D721Med (cell line): ENCODE measurements around the gene ANTXR2.

Experiments
- DNase-seq: peaks from one replicate; pipeline ENCODE4 v3.0.0; 2011; ENCODE audit warnings: low spot score; ENCODE audit not compliant: insufficient read length
- FAIRE-seq: peaks from 2 replicates; lab custom pipeline; 2011; peaks lifted over from hg19 to GRCh38; lab: Jason Lieb, UNC
- CTCF ChIP-seq: IDR thresholded peaks from 2 replicates; pipeline ENCODE4 v1.5.1; 2012; ENCODE audit warnings: mild to moderate bottlenecking, control low read depth; ENCODE audit not compliant: insufficient read depth; ENCODE audit errors: missing control alignments

The ANTXR2 gene

GRCh38 chr4:80042821-80043220 is 30.2 kb downstream of the ANTXR2 start:
- no peak for TF ChIP-seq CTCF
- DNase-seq (no peak), FAIRE-seq (no peak)

- FAIRE-seq (no peak), DNase-seq (no peak)
- TF ChIP-seq CTCF: no peak
Measured at GRCh38 chr4:80037864-80038263, 35.2 kb downstream of the ANTXR2 start.

GRCh38 chr4:80036949-80037685 is 35.9 kb downstream of the ANTXR2 start:
- FAIRE-seq (no peak), DNase-seq (no peak)
- no peak for TF ChIP-seq CTCF

GRCh38 chr4:80036306-80036705 is 36.7 kb downstream of the ANTXR2 start:
- no peak for TF ChIP-seq CTCF
- FAIRE-seq: no peak
- DNase-seq: no peak

GRCh38 chr4:80035336-80035735 is 37.7 kb downstream of the ANTXR2 start:
- TF ChIP-seq CTCF: no peak
- DNase-seq (no peak), FAIRE-seq (no peak)

GRCh38 chr4:80033581-80033980 is 39.4 kb downstream of the ANTXR2 start:
- FAIRE-seq (no peak), DNase-seq (no peak)
- no peak for TF ChIP-seq CTCF

- FAIRE-seq (no peak), DNase-seq (no peak)
- TF ChIP-seq CTCF: no peak
Measured at GRCh38 chr4:80029364-80029763, 43.7 kb downstream of the ANTXR2 start.
